GM18858 (cell line): Measurements from ENCODE around the gene ZFPM1.

Source experiments
- ATAC-seq: cut with Tn5 transposase; IDR thresholded peaks from one replicate; pipeline ENCODE4 v1.9.1; 2021; ENCODE audit not compliant: unreplicated experiment

ZFPM1 gene

DNA sequence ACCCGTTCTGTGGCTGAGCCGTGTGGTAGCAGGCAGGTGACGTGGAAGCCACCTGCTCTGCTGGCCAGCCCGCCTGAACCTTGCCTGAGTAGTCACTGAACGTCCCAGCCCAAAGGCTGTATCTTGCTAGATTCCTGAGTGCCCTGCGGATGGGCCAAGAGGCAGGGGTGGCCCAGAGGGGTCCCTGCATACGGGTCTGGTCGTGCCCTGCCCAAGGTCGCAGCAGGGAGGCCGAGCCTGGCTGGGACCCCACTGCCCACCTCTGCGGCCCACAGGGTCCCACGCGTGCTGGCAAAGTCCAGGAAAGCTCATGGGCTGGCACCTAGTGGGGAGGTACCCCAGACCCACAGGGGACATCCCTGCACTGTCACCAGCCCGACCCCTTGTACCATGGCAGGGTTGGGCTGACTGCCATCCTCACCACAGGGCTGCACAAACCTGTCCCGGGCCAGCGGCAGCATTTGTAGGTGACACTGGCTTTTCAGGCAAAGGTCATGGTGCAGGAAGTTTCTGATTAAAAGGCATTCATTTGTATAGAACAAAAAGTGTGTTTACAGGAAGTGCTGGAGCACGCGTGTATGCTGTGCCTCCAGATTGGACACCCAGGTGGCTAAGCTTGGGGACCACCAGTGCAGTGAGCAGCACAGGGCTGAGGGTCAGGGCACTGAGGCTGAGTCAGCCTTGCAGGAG, 72.0 kb downstream of the ZFPM1 start:
- ATAC-seq, result no peak

DNA sequence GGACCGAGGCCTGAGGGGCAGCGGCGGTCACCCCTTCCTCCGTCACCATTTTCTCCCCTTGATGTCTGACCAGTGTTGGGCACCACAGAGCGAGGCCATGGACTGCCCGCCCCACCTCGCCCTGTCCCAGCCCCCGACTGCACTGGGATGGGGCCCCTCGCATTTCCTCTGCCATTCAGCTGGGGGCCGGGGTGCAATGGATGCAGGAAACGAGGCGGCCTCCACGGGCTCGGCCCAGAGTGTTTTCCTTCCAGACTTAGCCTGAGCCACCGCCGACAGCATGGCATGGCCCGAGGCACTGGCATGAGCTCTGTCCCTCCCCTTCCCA, 72.5 kb downstream of the ZFPM1 start:
- ATAC-seq, result no peak

GRCh38 chr16:88526008-88526905, 73.2 kb downstream of the ZFPM1 start:
- no peak for ATAC-seq

DNA sequence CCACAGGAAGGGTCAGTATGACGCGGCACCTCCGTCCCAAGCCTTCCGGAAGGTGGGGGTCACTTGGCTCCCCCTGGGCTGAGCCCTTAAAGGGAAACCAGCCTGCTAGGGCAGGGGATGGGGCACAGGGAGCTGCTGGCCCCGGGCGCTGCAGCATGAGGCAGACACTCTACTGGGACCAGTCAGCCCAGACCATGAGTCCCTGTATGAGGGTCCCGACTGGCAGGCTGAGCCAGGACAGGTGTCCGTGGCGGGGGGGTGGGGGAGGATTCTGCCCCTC, 73.8 kb downstream of the ZFPM1 start:
- no peak for ATAC-seq

DNA sequence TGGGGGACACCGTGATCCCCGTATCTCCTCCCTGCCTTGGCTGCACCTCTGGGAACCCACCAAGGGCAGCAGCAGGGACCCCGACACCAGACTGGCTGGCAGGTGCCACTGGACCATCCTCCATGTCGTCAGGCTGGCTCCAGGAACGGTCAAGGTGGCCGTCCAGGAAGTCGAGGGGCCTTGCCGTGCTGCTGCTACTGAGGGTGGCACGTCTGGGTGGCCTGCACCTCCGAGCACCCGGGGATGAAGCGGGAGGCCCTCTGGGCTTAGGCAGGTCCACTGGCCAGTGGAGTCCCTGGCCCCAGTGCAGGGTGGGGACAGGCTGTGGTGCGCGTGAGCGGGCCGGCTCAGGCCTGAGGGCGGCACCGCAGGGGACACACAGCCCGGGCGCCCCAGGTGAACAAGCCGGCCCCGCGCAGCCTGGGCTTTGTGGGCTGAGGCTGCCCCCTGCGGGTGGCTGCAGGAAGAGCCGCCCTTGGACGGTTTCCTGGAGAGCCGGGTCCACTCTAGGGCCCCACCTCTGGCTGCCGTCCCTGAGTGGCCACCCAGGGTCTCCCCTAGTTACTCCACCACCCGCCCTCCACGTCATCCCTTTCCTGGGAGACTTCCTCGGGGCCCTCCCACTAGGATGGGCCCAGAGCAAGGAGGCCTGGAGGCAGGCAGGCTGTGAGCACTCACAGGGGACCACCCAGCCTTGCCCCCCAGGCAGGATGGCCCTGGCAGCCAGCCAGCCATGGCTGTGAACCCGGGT, 74.3 kb downstream of the ZFPM1 start:
- ATAC-seq, result no peak

DNA sequence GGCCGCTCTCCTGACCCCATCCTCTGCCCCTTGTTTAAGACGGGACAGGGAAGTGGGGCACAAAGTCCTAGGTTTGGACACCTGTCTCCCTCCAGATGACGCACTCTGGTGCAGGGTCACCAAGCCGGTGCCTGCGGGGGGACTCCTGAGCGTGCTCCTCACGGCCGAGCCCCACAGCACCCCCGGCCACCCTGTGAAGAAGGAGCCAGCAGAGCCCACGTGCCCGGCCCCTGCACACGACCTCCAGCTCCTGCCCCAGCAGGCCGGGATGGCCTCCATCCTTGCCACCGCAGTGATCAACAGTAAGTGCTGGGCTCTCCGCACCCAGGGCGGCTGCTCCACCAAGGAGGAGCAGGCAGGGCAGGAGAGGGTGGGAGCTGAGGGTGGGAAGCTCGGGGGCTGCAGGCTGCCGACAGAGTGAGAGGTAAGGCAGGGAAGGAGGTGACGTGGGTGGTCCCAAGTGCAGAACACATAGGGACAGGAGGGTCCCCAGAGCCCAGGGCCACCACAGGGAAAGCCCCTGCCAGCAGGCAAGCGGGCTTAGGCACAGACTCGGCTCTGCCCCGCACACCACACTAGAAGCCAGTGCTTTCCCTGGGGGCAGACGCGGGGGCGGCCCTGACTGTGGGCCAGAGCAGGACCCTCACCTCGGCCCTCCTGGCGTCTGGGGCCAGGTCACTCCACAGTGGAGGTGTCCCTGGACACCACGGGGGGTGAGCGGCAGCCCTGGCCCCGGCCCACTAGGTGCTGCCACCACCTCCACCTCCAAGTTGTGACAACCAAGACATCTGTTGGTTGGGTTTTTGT, 75.1 kb downstream of the ZFPM1 start:
- ATAC-seq, result no peak

- ATAC-seq, result no peak
Measured at GRCh38 chr16:88528902-88529318, 75.8 kb downstream of the ZFPM1 start.

DNA sequence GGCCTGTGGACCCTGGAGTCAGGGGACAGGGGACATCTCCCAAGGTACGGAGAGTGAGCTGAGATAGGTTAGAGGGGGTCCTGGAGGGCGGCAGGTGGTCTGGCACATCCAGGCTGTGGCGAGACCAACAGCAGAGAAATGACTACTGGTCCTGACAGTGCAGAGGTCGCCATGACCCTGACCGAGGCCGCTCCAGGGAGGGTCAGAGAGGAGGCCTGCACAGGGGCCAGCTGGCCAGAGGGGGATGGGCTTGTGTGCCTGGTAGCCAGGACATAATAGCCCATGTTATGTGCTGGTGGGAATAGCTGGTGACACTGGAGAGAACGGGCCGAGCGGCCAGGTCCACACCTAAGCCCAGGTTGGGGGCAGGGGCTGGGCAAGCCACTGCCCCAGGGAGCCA, 76.5 kb downstream of the ZFPM1 start:
- no peak for ATAC-seq

GRCh38 chr16:88530051-88530857, 77.2 kb downstream of the ZFPM1 start:
- ATAC-seq, result no peak

DNA sequence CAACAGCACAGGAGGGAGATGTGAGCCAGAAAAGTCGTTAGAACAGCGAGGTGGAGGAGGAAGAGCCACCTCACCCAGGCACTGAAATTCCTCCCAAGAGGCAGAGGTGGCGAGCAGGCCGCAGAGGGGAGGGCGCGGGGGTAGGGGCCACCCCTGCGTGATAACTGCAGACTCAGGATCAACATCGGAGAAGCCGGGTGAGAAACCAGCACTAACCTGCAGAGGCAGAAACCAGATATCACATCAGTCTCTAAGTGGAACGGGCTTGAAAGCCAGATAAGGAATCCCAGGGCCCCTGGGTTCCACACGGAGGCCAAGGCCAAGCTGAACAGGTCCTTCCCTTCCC, 77.8 kb downstream of the ZFPM1 start:
- ATAC-seq, result no peak

DNA sequence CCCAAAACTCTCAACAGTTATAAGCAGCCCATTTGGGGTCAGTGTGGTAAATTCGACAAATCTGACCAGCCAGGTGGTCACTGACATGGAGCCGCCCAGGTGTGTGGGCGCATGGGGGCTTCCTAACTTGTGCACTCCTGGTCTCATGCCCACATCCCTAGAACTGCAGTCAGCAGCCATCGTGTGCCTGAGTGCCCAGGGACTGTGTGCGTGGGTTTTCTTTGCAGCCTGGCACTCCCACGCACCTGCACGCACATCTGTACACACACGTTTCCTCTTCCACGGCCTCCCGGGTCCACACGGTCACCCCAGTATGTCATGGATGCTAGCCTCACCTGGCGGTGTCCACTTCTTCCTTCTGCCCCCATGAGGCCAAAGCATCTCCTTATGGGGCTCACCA, 78.3 kb downstream of the ZFPM1 start:
- ATAC-seq, result no peak

DNA sequence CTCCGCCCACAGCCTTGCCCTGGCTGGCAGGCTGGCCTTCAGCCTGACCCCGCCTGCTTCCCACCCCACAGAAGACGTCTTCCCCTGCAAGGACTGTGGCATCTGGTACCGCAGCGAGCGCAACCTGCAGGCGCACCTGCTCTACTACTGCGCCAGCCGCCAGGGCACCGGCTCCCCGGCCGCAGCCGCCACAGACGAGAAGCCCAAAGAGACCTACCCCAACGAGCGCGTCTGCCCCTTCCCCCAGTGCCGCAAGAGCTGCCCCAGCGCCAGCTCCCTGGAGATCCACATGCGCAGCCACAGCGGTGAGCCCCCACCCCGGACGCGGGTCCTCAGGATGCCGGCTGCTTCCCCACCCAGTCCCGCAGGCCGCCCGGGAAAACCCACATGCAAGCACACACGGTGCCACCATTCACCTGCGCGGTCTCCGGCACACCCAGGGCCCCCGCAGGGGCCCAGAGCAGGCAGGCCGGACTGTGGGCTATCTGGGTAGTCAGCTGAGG, 78.9 kb downstream of the ZFPM1 start:
- no peak for ATAC-seq

DNA sequence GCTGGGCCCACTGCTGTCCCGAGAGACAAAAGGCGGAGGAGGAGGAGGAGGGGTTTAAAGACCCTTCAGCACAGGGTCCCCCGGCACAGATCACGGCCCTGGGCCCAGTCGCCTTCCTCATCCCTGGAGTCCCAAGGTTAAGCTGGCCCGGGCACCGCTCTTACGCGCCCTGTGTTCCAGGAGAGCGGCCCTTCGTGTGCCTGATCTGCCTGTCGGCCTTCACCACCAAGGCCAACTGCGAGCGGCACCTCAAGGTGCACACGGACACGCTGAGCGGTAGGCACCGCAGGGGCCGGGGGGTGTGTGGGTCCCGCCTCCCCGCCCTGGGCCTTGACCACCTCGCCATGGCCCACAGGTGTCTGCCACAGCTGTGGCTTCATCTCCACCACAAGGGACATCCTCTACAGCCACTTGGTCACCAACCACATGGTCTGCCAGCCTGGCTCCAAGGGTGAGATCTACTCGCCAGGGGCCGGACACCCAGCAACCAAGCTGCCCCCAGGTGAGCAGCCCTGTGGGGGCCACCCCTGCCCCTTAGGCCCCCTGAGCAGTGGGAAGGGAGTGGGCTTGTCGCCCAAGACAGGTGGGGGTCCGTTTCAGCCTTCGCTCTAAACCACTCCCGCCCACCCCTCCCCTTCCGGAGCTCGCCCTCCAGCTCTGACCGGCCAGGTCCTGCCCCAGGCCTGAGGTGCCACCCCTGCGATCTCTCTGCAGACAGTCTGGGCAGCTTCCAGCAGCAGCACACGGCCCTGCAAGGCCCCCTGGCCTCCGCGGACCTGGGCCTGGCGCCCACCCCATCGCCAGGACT, 79.6 kb downstream of the ZFPM1 start:
- ATAC-seq, result no peak

GRCh38 chr16:88533381-88533917, 80.4 kb downstream of the ZFPM1 start:
- no peak for ATAC-seq

DNA sequence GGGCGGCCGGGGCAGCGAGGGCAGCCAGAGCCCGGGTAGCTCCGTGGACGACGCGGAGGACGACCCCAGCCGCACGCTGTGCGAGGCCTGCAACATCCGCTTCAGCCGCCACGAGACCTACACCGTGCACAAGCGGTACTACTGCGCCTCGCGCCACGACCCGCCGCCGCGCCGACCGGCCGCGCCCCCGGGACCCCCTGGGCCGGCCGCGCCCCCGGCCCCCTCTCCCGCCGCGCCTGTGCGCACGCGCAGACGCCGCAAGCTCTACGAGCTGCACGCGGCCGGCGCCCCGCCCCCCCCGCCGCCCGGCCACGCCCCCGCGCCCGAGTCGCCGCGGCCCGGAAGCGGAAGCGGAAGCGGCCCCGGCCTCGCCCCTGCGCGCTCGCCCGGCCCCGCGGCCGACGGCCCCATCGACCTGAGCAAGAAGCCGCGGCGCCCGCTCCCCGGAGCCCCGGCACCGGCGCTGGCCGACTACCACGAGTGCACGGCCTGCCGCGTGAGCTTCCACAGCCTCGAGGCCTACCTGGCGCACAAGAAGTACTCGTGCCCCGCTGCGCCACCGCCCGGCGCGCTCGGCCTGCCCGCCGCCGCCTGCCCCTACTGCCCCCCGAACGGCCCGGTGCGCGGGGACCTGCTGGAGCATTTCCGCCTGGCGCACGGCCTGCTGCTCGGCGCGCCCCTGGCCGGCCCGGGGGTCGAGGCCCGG, 81.0 kb downstream of the ZFPM1 start:
- peak; percentile 36 for ATAC-seq

DNA sequence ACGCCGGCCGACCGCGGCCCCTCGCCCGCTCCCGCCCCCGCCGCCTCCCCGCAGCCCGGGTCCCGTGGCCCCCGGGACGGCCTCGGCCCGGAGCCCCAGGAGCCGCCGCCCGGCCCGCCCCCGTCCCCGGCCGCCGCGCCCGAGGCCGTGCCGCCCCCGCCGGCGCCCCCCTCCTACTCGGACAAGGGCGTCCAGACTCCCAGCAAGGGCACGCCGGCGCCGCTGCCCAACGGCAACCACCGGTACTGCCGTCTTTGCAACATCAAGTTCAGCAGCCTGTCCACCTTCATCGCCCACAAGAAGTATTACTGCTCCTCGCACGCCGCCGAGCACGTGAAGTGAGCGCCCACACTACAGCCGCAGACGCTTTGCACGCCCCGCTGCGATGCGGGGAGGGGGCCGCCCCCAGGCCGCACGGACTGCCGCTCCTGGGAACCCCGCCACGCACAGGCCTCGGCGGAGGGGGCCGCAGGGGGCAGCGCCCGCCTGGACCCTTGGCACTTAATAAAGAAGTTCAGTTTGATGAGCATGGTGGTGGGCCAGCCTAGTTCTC, 81.6 kb downstream of the ZFPM1 start:
- ATAC-seq, result no peak

DNA sequence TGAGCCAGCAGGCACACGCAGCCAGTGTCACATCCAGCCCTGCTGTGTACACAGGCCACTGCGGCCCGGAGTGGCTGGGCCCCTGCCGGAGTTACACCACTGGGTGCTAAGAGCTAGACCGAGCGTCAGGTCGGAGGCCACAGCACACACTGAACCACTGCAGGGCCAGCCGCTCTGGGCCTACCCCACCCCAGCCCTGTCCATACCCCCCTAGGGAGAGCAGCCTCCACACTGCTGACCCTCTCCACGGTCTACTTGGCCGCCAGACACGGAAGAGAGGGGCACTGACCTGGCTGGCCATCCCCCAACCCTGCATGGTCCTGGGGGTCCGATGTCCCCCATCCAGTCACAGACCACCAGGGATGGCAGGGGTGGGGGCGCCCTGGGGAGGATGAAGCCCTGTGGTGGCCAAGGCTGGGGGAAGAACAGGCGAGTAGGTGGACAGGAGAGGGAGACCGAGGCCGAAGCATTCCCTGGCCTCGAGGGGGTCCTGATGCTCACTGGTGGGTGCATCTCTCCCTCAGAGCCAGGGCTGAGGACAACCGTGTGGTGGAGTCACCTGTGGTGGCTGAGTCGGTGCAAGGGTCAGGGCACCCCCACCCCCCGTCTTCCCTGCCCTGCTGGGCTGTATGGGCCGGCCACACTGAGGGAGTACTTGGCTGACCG, 82.2 kb downstream of the ZFPM1 start:
- no peak for ATAC-seq

DNA sequence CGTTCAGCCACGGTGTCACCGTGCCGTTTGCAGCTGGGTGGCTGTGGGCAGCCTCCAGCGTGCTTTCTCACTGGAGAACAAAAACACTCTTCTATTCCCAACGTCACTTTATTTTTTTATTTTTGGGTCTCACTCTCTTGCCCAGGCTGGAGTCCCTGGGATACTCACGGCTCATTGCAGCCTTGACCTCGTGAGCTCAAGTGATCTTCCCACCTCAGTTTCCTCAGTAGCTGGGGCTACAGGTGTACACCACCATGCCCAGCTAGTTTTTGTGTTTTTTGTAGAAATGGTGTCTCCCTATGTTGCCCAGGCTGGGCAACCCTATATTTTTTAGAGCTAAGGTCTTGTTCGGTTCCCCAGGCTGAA, 82.8 kb downstream of the ZFPM1 start:
- ATAC-seq, result no peak
